Gastrocnemius medialis (tissue), 4 donors: ENCODE data around the gene HNRNPA1L2. TPM values are rescaled to one million over a fixed set of nuclear protein-coding genes. Genes with fewer than 3 reads are reported as not detected.

ENCODE experiments used
- ATAC-seq, 2 donors: fragments of 150-250 bp; one replicate each; pipeline ENCODE4 v1.9.1; 2016
- DNase-seq, 2 donors: peaks; one replicate each; pipeline ENCODE4 v3.0.0-alpha.2; 2019
- H3K27ac ChIP-seq, 4 donors: fragments of 200-600 bp; sonication (generic); 1 replicate in 1 of 4; 2 replicates in 3 of 4; pipeline ENCODE4 v1.5.1; 2016 to 2018; ENCODE audit warnings: mild to moderate bottlenecking in 2 of 4, moderate library complexity in 1 of 4
- H3K27me3 ChIP-seq, 3 donors: fragments of 200-600 bp; sonication (generic) in 2 of 3; 1 replicate in 1 of 3; 2 replicates in 2 of 3; pipeline versions ENCODE4 v1.5.1 to v1.6.0; 2016 to 2019; ENCODE audit warnings: mild to moderate bottlenecking in 1 of 3, moderate library complexity in 1 of 3
- H3K36me3 ChIP-seq, 2 donors: fragments of 200-600 bp; sonication (generic) in 1 of 2; one replicate each; pipeline ENCODE4 v1.5.1; 2017 to 2018
- H3K4me1 ChIP-seq, 2 donors: fragments of 200-600 bp; sonication (generic) in 1 of 2; one replicate each; pipeline ENCODE4 v1.5.1; 2016 to 2017; ENCODE audit warnings: mild to moderate bottlenecking in 2 of 2
- H3K4me3 ChIP-seq, 4 donors: fragments of 200-600 bp; sonication (generic) in 3 of 4; 1 replicate in 1 of 4; 2 replicates in 3 of 4; pipeline ENCODE4 v1.5.1; 2016 to 2019; ENCODE audit warnings: mild to moderate bottlenecking in 2 of 4
- H3K9me3 ChIP-seq, 3 donors: fragments of 200-600 bp; sonication (generic) in 2 of 3; 1 replicate in 1 of 3; 2 replicates in 2 of 3; pipeline ENCODE4 v1.5.1; 2016 to 2019
- POLR2A ChIP-seq, 2 donors: fragments of 450-650 bp; IDR thresholded peaks; one replicate each; pipeline ENCODE4 v1.6.1; 2017; ENCODE audit warnings: antibody characterized with exemption in 2 of 2, mild to moderate bottlenecking in 2 of 2, moderate library complexity in 2 of 2
- in situ Hi-C, 4 donors: fragments of 200-750 bp; cut with MboI; loops; one replicate each; pipeline versions ENCODE4 v1.15.0 to v1.8.0; 2017; ENCODE audit warnings: low sequenced_read_pairs in 4 of 4
- intact Hi-C: fragments of 100-400 bp; cut with DNase I; formaldehyde crosslinking; loops from one replicate; pipeline ENCODE4 v1.15.1; 2023; ENCODE audit warnings: low total_unique reads
- total RNA-seq, 4 donors: library from RNA; depleted of rRNA; stranded (reverse); fragments of >200 nt; gene quantifications; one replicate each; pipeline versions ENCODE4 v1.1.0 to v1.2.3, GENCODE V29; 2016
- TF ChIP-seq, protein P1 (sequence below), 5 experiments: fragments of 450-650 bp in 3 of 5; fragments of 200-600 bp in 2 of 5; sonication (generic) in 2 of 5; IDR thresholded peaks in 4 of 5; conservative IDR thresholded peaks in 1 of 5; 1 replicate in 4 of 5; 2 replicates in 1 of 5; pipeline ENCODE4 v1.5.1; 2016 to 2019; ENCODE audit warnings: antibody characterized with exemption in 5 of 5, mild to moderate bottlenecking in 3 of 5, moderate library complexity in 3 of 5

The HNRNPA1L2 gene
- total RNA-seq, 4 donors from 2014 or later = 0.55 to 1.3 (median 1.1) TPM

DNA sequence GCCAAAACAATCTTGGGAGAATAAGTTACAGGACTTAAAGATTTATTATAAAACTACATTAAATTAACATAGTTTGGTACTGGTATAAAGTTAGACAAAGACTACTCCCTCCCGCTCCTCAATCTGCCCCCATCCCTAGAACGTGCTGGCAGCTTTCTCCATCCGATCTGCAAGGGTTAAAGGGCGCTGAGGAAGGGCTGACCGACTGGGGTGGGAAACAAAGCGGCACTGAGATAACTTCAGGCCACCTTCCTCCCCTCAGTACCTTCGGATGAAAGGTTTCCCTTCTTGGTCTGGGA is 9.6 kb downstream of the HNRNPA1L2 start:
- peaks cover 0 to 16% of the 10 kb centered on the region in 2 donors for H3K36me3 ChIP-seq
- ATAC-seq (peak; percentile 36 to 43), DNase-seq (no peak)
- no peaks in the 10 kb centered on the region for H3K9me3 ChIP-seq
- peak overlapping the region; percentile 69 to 97 (median 82) for H3K4me3 ChIP-seq
- peaks cover 26 to 30% of the 10 kb centered on the region in 2 donors for H3K4me1 ChIP-seq
- intact Hi-C loops = loop anchor here (1.0 to 10.0 kb wide), 6 partner anchors 35 to 1199 kb away; partner anchors contain the start of genes ALG11, ATP7B, INTS6 and VPS36
- TF ChIP-seq, protein P1, sequence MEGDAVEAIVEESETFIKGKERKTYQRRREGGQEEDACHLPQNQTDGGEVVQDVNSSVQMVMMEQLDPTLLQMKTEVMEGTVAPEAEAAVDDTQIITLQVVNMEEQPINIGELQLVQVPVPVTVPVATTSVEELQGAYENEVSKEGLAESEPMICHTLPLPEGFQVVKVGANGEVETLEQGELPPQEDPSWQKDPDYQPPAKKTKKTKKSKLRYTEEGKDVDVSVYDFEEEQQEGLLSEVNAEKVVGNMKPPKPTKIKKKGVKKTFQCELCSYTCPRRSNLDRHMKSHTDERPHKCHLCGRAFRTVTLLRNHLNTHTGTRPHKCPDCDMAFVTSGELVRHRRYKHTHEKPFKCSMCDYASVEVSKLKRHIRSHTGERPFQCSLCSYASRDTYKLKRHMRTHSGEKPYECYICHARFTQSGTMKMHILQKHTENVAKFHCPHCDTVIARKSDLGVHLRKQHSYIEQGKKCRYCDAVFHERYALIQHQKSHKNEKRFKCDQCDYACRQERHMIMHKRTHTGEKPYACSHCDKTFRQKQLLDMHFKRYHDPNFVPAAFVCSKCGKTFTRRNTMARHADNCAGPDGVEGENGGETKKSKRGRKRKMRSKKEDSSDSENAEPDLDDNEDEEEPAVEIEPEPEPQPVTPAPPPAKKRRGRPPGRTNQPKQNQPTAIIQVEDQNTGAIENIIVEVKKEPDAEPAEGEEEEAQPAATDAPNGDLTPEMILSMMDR (IDR thresholded peaks at IDR 0.05 in 4 of 5, conservative IDR thresholded peaks at IDR 0.05 in 1 of 5) = no peak
- no peak for TF ChIP-seq POLR2A (IDR thresholded peaks at IDR 0.05)
- peak overlapping the region; percentile 92 to 98 (median 98) for H3K27ac ChIP-seq
- in situ Hi-C loops = loop anchor here in 3 of 4 donors (10.0 to 25.0 kb wide), 3 partner anchors 190 to 465 kb away; partner anchors contain the start of genes CKAP2 (in 1 of the 3) and VPS36 (in 1 of the 3)
- no peaks in the 10 kb centered on the region for H3K27me3 ChIP-seq

DNA sequence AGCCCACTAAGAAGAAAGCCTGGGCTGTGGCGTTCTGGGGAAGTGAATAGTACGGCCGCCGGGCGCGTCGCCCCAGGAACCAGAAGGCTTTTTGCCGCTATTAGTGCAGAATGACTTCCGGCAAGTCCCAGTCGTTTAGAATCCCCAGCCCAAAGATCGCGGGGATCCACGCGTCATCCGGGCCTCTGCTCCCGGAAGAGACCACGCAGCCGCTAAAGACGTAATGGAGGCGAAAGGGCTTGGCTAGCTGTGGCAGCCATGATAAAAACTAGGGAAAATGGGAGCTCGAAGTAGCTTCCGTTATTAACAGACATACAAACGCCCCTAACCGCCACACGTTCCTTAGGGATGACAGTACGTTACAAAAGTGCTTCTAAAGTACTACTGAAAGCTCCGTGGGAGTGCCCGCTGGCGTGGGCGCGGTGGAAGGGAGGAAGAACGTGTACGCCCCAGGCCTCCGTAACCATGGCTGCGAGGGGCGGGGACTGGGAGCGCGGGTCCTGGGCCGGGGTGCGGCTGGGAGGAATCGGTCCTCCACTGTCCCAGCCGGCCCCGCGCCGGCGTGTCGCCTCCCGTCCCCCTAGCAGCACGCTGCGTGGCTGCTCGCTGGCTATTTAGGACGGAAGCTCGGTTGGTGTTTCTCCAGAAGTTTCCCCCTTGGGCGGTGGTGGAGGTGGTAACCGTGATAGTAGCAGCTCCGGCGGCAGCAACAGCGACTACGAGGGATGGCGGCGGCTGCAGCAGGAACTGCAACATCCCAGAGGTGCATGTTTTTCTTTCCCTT is 10.2 kb downstream of the HNRNPA1L2 start, which contains the start of gene SUGT1:
Gene SUGT1, plus strand, starts transcription at position 641 of the 784 bp plus-strand sequence. Its CDS starts 85 bp downstream, at position 726.
- in situ Hi-C loops = loop anchor here in 3 of 4 donors (10.0 to 25.0 kb wide), 3 partner anchors 190 to 465 kb away; partner anchors contain the start of genes CKAP2 (in 1 of the 3) and VPS36 (in 1 of the 3)
- Histone ChIP-seq H3K27me3 (no peaks in the 10 kb centered on the region), H3K36me3 (peaks cover 0 to 16% of the 10 kb centered on the region in 2 donors), H3K4me1 (peaks cover 26 to 30% of the 10 kb centered on the region in 2 donors), H3K27ac (peak within 1 kb of the TSS; percentile 92 to 98 (median 98)), H3K4me3 (peak within 1 kb of the TSS; percentile 69 to 97 (median 82)), H3K9me3 (no peaks in the 10 kb centered on the region)
- DNase-seq (peak; percentile 95 to 97), ATAC-seq (peak; percentile 96)
- intact Hi-C loops = loop anchor here (1.0 to 10.0 kb wide), 6 partner anchors 35 to 1199 kb away; partner anchors contain the start of genes ALG11, ATP7B, INTS6 and VPS36
- TF ChIP-seq, protein P1 (IDR thresholded peaks at IDR 0.05 in 4 of 5, conservative IDR thresholded peaks at IDR 0.05 in 1 of 5) = peak; percentile 60 to 75 (median 68)
- TF ChIP-seq POLR2A (IDR thresholded peaks at IDR 0.05) = peak; percentile 64 to 77

DNA sequence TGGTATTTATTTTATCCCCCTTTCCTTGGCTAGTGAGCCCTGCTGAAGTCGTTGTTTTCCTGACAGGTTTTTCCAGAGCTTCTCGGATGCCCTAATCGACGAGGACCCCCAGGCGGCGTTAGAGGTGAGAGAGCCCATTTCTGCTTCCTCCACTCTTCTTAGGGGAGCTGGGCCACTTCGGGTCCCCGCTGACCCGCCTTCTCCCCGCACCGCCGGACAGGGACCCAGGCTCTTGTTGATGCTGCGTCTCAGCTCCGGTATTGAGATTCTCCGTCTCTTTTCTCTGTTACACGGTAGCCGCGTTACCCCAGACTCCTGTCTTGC is 10.7 kb downstream of the HNRNPA1L2 start:
- Histone ChIP-seq H3K27ac (peak overlapping the region; percentile 92 to 98 (median 98)), H3K4me3 (peak overlapping the region; percentile 69 to 97 (median 82)), H3K9me3 (no peaks in the 10 kb centered on the region), H3K36me3 (peaks cover 0 to 20% of the 10 kb centered on the region in 2 donors), H3K27me3 (no peaks in the 10 kb centered on the region), H3K4me1 (peaks cover 26 to 30% of the 10 kb centered on the region in 2 donors)
- DNase-seq (no peak), ATAC-seq (peak; percentile 11 to 18)
- intact Hi-C loops (loop anchor here (1.0 to 10.0 kb wide), 6 partner anchors 36 to 1200 kb away; partner anchors contain the start of genes ALG11, ATP7B, INTS6 and VPS36), in situ Hi-C loops (loop anchor here in 3 of 4 donors (10.0 to 25.0 kb wide), 3 partner anchors 191 to 466 kb away; partner anchors contain the start of genes CKAP2 (in 1 of the 3) and VPS36 (in 1 of the 3))
- no peak for TF ChIP-seq POLR2A (IDR thresholded peaks at IDR 0.05)
- TF ChIP-seq, protein P1 (IDR thresholded peaks at IDR 0.05 in 4 of 5, conservative IDR thresholded peaks at IDR 0.05 in 1 of 5) = peak in 2 of 5 experiments; percentile 3 to 10

DNA sequence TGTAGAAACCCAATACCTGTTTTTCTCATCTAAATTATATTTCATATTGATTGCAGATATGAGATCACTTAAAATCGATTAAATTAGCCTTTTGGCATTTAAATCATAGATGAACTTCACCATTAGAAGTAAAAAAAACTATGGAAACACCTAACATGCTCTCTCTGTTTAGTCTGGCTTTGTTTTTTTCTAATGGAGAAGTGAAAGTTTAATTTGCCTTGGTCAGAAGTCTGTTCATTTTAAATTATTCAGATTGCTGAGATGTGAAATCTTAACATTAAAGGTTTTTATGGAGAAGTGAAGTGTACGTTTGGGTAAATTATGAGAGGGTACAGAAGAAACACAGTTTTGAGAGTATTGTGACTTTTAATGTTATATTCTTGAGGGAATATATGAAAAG is 17.1 kb downstream of the HNRNPA1L2 start:
- Histone ChIP-seq H3K27me3 (no peaks in the 10 kb centered on the region), H3K27ac (no peak overlapping the region), H3K36me3 (peaks cover 0 to 63% of the 10 kb centered on the region in 2 donors), H3K4me1 (peaks cover 4 to 5% of the 10 kb centered on the region in 2 donors), H3K4me3 (no peak overlapping the region), H3K9me3 (no peaks in the 10 kb centered on the region)
- in situ Hi-C loops (loop anchor here in 3 of 4 donors (10.0 to 25.0 kb wide), 3 partner anchors 197 to 472 kb away; partner anchors contain the start of genes CKAP2 (in 1 of the 3) and VPS36 (in 1 of the 3)), intact Hi-C loops (loop anchor here (10.0 kb wide), 2 partner anchors 465 to 645 kb away; partner anchors contain the start of genes ALG11 and ATP7B)
- ATAC-seq (no peak), DNase-seq (no peak)
- no peak for TF ChIP-seq POLR2A (IDR thresholded peaks at IDR 0.05)
- TF ChIP-seq, protein P1 (IDR thresholded peaks at IDR 0.05 in 4 of 5, conservative IDR thresholded peaks at IDR 0.05 in 1 of 5) = no peak
